HCT116 (cell line): ENCODE measurements around the gene ITSN1. TPM values are rescaled to one million over a fixed set of nuclear protein-coding genes. Genes with fewer than 3 reads are reported as not detected.

Experiments used
- CTCF ChIP-seq, 3 experiments: fragments of 200-600 bp in 1 of 3; sonication (generic) in 1 of 3; IDR thresholded peaks in 2 of 3; conservative IDR thresholded peaks in 1 of 3; 2 replicates each; pipeline ENCODE4 v1.5.1; 2012 to 2017; ENCODE audit warnings: low read depth in 2 of 3, low read length in 2 of 3, antibody characterized with exemption in 1 of 3, borderline replicate concordance in 1 of 3, control low read depth in 1 of 3, mild to moderate bottlenecking in 1 of 3, mixed read lengths in 1 of 3, mixed run types in 1 of 3, moderate library complexity in 1 of 3; ENCODE audit not compliant: insufficient read depth in 1 of 3
- POLR2AphosphoS5 ChIP-seq: IDR thresholded peaks from 2 replicates; pipeline ENCODE4 v1.6.1; 2011; ENCODE audit warnings: mild to moderate bottlenecking, low read depth, low read length, moderate library complexity
- SIN3A ChIP-seq: IDR thresholded peaks from 2 replicates; pipeline ENCODE4 v1.6.1; 2012; ENCODE audit warnings: low read depth
- SP1 ChIP-seq: IDR thresholded peaks from 2 replicates; pipeline ENCODE4 v1.6.1; 2012; ENCODE audit warnings: low read depth
- ZFX ChIP-seq: fragments of 450-650 bp; IDR thresholded peaks from 2 replicates; pipeline ENCODE4 v1.6.1; 2017
- total RNA-seq: library from RNA; stranded (reverse); gene quantifications from one replicate; pipeline ENCODE4 v1.2.1, GENCODE V29; 2021; ENCODE audit not compliant: unreplicated experiment
- TF ChIP-seq, protein P1 (sequence below): IDR thresholded peaks from 2 replicates; pipeline ENCODE4 v1.6.1; 2012; ENCODE audit warnings: low read depth

Gene ITSN1
- total RNA-seq, 1 experiment from 2014 or later = 25.8 TPM

GRCh38 chr21:33643658-33644311 is 1.5 kb downstream of the ITSN1 start (continued):
- TF ChIP-seq CTCF (IDR thresholded peaks at IDR 0.05 in 2 of 3, conservative IDR thresholded peaks at IDR 0.05 in 1 of 3; ENCODE audit: borderline replicate concordance in 1 of 3, insufficient read depth in 1 of 3, low read depth in 2 of 3, low read length in 2 of 3) (no peak), SIN3A (no peak), SP1 (no peak), ZFX (no peak), POLR2AphosphoS5 (no peak)
- TF ChIP-seq, protein P1, sequence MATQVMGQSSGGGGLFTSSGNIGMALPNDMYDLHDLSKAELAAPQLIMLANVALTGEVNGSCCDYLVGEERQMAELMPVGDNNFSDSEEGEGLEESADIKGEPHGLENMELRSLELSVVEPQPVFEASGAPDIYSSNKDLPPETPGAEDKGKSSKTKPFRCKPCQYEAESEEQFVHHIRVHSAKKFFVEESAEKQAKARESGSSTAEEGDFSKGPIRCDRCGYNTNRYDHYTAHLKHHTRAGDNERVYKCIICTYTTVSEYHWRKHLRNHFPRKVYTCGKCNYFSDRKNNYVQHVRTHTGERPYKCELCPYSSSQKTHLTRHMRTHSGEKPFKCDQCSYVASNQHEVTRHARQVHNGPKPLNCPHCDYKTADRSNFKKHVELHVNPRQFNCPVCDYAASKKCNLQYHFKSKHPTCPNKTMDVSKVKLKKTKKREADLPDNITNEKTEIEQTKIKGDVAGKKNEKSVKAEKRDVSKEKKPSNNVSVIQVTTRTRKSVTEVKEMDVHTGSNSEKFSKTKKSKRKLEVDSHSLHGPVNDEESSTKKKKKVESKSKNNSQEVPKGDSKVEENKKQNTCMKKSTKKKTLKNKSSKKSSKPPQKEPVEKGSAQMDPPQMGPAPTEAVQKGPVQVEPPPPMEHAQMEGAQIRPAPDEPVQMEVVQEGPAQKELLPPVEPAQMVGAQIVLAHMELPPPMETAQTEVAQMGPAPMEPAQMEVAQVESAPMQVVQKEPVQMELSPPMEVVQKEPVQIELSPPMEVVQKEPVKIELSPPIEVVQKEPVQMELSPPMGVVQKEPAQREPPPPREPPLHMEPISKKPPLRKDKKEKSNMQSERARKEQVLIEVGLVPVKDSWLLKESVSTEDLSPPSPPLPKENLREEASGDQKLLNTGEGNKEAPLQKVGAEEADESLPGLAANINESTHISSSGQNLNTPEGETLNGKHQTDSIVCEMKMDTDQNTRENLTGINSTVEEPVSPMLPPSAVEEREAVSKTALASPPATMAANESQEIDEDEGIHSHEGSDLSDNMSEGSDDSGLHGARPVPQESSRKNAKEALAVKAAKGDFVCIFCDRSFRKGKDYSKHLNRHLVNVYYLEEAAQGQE = no peak
